ENCODE data around the gene OS9. TPM values are rescaled to one million over a fixed set of nuclear protein-coding genes. Genes with fewer than 3 reads are reported as not detected.

Gene OS9
- total RNA-seq, 2 experiments from 2014 or later: 108 to 112 TPM

DNA sequence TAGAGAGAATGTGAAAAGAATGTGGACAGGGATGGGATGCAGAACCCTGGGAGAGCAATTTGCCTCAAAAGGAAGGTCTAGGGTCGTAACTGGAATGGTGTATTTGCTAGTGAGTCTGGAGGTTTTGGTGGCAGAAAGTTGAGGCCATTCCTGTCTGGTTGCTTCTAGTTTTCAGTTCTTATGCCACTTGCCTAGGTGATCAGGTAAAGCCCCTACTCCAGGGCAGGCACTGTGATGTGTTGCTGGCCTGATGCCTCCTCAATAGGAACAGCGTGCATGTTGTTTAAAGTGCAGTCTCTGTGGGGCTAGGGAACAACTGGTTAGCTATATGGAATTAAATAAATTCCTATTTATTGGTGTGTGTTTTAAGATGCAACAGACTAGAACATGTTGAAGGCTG is 6.4 kb downstream of the OS9 start:
- peaks cover 5 to 16% of the 10 kb centered on the region in 2 experiments for H3K9me3 ChIP-seq (ENCODE audit: control insufficient read depth in 1 of 2, insufficient read depth in 1 of 2, low read length in 2 of 2)
- peaks cover 84% of the 10 kb centered on the region for H3K36me3 Mint-ChIP-seq (ENCODE audit: low read depth)
- ChIA-PET CTCF (no interaction called here), POLR2A (no interaction called here)
- peaks cover 6% of the 10 kb centered on the region for H3K9me3 Mint-ChIP-seq
- ATAC-seq (ENCODE audit: poor library complexity): no peak
- intact Hi-C loops (cut with DNase I, micrococcal nuclease): no loop called here
- H3K27me3 Mint-ChIP-seq: no peaks in the 10 kb centered on the region
- H3K36me3 ChIP-seq (ENCODE audit: insufficient read depth, low read length): peaks cover 64% of the 10 kb centered on the region
- TF ChIP-seq, protein P1, sequence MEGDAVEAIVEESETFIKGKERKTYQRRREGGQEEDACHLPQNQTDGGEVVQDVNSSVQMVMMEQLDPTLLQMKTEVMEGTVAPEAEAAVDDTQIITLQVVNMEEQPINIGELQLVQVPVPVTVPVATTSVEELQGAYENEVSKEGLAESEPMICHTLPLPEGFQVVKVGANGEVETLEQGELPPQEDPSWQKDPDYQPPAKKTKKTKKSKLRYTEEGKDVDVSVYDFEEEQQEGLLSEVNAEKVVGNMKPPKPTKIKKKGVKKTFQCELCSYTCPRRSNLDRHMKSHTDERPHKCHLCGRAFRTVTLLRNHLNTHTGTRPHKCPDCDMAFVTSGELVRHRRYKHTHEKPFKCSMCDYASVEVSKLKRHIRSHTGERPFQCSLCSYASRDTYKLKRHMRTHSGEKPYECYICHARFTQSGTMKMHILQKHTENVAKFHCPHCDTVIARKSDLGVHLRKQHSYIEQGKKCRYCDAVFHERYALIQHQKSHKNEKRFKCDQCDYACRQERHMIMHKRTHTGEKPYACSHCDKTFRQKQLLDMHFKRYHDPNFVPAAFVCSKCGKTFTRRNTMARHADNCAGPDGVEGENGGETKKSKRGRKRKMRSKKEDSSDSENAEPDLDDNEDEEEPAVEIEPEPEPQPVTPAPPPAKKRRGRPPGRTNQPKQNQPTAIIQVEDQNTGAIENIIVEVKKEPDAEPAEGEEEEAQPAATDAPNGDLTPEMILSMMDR (IDR thresholded peaks at IDR 0.05): no peak
- no peak for DNase-seq
- no peak overlapping the region for H3K4me3 Mint-ChIP-seq
- no peak overlapping the region for H3K27ac ChIP-seq (ENCODE audit: low read depth in 1 of 2, low read length in 2 of 2)
- H3K4me1 Mint-ChIP-seq (ENCODE audit: low read depth): peaks cover 23% of the 10 kb centered on the region
- H3K4me3 ChIP-seq (ENCODE audit: low read length): no peak overlapping the region
- H3K27ac Mint-ChIP-seq: no peak overlapping the region
- H3K27me3 ChIP-seq (ENCODE audit: control insufficient read depth in 1 of 2, insufficient read depth in 2 of 2, low read length in 2 of 2): no peaks in the 10 kb centered on the region
- H3K4me1 ChIP-seq (ENCODE audit: insufficient read depth, low read length): no peaks in the 10 kb centered on the region

DNA sequence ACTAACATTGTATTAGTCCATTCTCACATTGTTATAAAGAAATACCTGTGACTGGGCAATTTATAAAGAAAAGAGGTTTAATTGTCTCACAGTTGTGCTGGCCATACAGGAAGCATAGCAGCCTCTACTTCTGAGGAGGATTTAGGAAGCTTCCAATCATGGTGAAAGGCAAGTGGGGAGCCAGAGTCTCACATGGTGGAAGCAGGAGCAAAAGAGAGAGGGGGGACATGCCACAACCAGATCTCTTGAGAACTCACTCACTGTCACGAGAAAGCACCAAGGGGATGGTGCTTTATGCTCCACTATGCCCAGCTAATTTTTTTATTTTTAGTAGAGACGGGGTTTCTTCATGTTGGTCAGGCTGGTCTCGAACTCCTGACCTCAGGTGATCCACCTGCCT is 13.3 kb downstream of the OS9 start:
- Mint-ChIP-seq H3K4me1 (ENCODE audit: low read depth) (peaks cover 13% of the 10 kb centered on the region), H3K9me3 (peaks cover 6% of the 10 kb centered on the region), H3K36me3 (ENCODE audit: low read depth) (peaks cover 88% of the 10 kb centered on the region), H3K4me3 (no peak overlapping the region), H3K27ac (no peak overlapping the region), H3K27me3 (no peaks in the 10 kb centered on the region)
- no peaks in the 10 kb centered on the region for H3K27me3 ChIP-seq (ENCODE audit: control insufficient read depth in 1 of 2, insufficient read depth in 2 of 2, low read length in 2 of 2)
- H3K4me1 ChIP-seq (ENCODE audit: insufficient read depth, low read length): no peaks in the 10 kb centered on the region
- ChIA-PET CTCF (interaction anchor here (0.7 to 1.1 kb wide), 2 partner anchors 23 to 468 kb away, joined by 4 read pairs; no protein-coding TSS in a partner anchor), POLR2A (interaction anchor here (1.5 kb wide), 1 partner anchor 14 kb away, joined by 5 read pairs; the partner anchor contains the start of gene OS9)
- no peak overlapping the region for H3K4me3 ChIP-seq (ENCODE audit: low read length)
- intact Hi-C loops (cut with DNase I, micrococcal nuclease): no loop called here
- H3K36me3 ChIP-seq (ENCODE audit: insufficient read depth, low read length): peaks cover 48% of the 10 kb centered on the region
- H3K27ac ChIP-seq (ENCODE audit: low read depth in 1 of 2, low read length in 2 of 2): no peak overlapping the region
- TF ChIP-seq, protein P1 (IDR thresholded peaks at IDR 0.05): no peak
- peaks cover 5 to 16% of the 10 kb centered on the region in 2 experiments for H3K9me3 ChIP-seq (ENCODE audit: control insufficient read depth in 1 of 2, insufficient read depth in 1 of 2, low read length in 2 of 2)
- ATAC-seq (ENCODE audit: poor library complexity) (no peak), DNase-seq (no peak)

DNA sequence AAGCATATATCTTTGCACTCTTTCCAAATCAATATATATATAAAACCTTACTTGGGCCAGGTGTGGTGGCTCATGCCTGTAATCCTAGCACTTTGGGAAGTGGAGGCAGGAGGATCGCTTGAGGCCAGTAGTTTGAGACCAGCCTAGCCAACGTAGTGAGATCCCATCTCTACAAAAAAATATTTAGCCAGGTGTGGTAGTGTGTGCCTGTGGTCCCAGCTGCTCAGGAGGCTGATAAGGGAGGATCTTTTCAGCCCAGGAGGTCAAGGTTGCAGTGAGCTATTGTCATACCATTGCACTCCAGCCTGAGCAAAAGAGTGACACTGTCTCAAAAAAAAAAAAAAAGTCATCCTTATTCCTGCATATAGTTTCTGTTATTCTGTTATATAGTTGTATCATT is 14.4 kb downstream of the OS9 start:
- POLR2A ChIA-PET: interaction anchor here (0.6 to 1.5 kb wide), 2 partner anchors 15 to 482 kb away, joined by 4 to 5 read pairs; partner anchors contain the start of gene OS9
- Mint-ChIP-seq H3K4me1 (ENCODE audit: low read depth) (peaks cover 5% of the 10 kb centered on the region), H3K27me3 (no peaks in the 10 kb centered on the region), H3K27ac (no peak overlapping the region), H3K9me3 (peaks cover 4% of the 10 kb centered on the region), H3K4me3 (no peak overlapping the region), H3K36me3 (ENCODE audit: low read depth) (peaks cover 87% of the 10 kb centered on the region)
- DNase-seq: no peak
- ATAC-seq (ENCODE audit: poor library complexity): no peak
- H3K4me3 ChIP-seq (ENCODE audit: low read length): no peak overlapping the region
- intact Hi-C loops (cut with DNase I, micrococcal nuclease): no loop called here
- H3K27me3 ChIP-seq (ENCODE audit: control insufficient read depth in 1 of 2, insufficient read depth in 2 of 2, low read length in 2 of 2): no peaks in the 10 kb centered on the region
- H3K4me1 ChIP-seq (ENCODE audit: insufficient read depth, low read length): no peaks in the 10 kb centered on the region
- CTCF ChIA-PET: interaction anchor here (0.9 to 1.6 kb wide), 2 partner anchors 15 to 34 kb away, joined by 3 read pairs; no protein-coding TSS in a partner anchor
- TF ChIP-seq, protein P1 (IDR thresholded peaks at IDR 0.05): no peak
- H3K27ac ChIP-seq (ENCODE audit: low read depth in 1 of 2, low read length in 2 of 2): no peak overlapping the region
- H3K36me3 ChIP-seq (ENCODE audit: insufficient read depth, low read length): peaks cover 43% of the 10 kb centered on the region
- H3K9me3 ChIP-seq (ENCODE audit: control insufficient read depth in 1 of 2, insufficient read depth in 1 of 2, low read length in 2 of 2): peaks cover 5 to 11% of the 10 kb centered on the region in 2 experiments
